Measurements from ENCODE around the gene MCF2L. TPM values are rescaled to one million over a fixed set of nuclear protein-coding genes. Genes with fewer than 3 reads are reported as not detected.

Gene MCF2L
- total RNA-seq, 1 experiment from 2014 or later, result 5.9 TPM

DNA sequence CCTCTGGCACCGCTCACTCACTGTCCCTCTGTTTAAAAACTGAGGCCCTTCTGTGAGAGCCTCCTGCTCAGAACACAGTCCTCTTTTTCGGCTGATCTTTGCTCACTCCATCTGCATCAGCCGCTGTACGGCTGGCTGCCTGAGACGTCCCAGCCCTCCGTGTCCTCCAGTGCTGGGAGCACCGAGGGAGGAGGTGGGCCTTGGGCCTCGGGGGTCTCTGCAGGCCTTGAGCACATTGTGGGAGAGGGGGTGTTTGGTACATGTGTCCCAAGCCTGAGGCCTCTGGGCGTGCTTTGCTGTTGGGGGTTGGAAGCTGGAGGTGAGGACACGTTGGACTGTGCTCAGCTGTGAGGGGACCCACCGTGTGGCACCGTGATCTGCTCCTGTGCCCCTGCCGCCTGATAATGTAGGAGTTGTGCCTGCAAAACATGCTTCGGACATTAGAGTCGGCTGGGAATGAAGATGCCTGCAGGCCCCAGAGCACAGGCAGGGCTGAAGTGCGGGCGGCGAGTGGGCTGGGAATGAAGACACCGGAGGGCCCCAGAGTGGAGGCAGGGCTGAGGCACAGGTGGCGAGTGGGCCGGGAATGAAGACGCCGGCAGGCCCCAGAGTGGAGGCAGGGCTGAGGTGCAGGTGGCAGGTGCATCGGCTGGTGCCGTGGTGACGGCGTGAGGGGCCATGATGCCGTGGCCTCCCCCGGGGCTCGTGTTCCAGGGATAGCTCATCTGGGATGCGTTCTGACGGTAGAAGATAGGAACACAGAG is 30.6 kb downstream of the MCF2L start:
- H3K27ac ChIP-seq (ENCODE audit: low read length), result no peak overlapping the region
- H3K9me3 ChIP-seq (ENCODE audit: low read length), result no peaks in the 10 kb centered on the region
- H3K4me1 ChIP-seq (ENCODE audit: insufficient read depth, low read length), result no peaks in the 10 kb centered on the region; the same call in 1 of the 2 replicates
- ATAC-seq (no peak), DNase-seq (no peak)
- H3K79me2 ChIP-seq (ENCODE audit: low read length), result no peaks in the 10 kb centered on the region
- no peak overlapping the region for H3K4me2 ChIP-seq (ENCODE audit: low read length)
- H4K20me1 ChIP-seq (ENCODE audit: low read length), result no peaks in the 10 kb centered on the region
- no TSS peak for BruUV-seq (replicated peaks)
- H2AFZ ChIP-seq (ENCODE audit: low read length), result no peak overlapping the region
- intact Hi-C loops (cut with micrococcal nuclease), result no loop called here
- POLR2A ChIA-PET (ENCODE audit: unreplicated experiment), result no interaction called here
- CTCF ChIA-PET, result no interaction called here
- H3F3A ChIP-seq (ENCODE audit: low read length, unreplicated experiment), result no peaks in the 10 kb centered on the region
- TF ChIP-seq EZH2 (IDR thresholded peaks at IDR 0.05; ENCODE audit: low read length, unreplicated experiment) (no peak), EZH2phosphoT487 (IDR thresholded peaks at IDR 0.05; ENCODE audit: borderline replicate concordance, low read length) (no peak)
- TF ChIP-seq, protein P1, sequence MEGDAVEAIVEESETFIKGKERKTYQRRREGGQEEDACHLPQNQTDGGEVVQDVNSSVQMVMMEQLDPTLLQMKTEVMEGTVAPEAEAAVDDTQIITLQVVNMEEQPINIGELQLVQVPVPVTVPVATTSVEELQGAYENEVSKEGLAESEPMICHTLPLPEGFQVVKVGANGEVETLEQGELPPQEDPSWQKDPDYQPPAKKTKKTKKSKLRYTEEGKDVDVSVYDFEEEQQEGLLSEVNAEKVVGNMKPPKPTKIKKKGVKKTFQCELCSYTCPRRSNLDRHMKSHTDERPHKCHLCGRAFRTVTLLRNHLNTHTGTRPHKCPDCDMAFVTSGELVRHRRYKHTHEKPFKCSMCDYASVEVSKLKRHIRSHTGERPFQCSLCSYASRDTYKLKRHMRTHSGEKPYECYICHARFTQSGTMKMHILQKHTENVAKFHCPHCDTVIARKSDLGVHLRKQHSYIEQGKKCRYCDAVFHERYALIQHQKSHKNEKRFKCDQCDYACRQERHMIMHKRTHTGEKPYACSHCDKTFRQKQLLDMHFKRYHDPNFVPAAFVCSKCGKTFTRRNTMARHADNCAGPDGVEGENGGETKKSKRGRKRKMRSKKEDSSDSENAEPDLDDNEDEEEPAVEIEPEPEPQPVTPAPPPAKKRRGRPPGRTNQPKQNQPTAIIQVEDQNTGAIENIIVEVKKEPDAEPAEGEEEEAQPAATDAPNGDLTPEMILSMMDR (conservative IDR thresholded peaks at IDR 0.05; ENCODE audit: low read depth, low read length), result no peak
- H3K27me3 ChIP-seq (ENCODE audit: low read length), result no peaks in the 10 kb centered on the region
- no peak overlapping the region for H3K4me3 ChIP-seq (ENCODE audit: low read length)
- H3K9ac ChIP-seq (ENCODE audit: low read length), result no peak overlapping the region
- no peaks in the 10 kb centered on the region for H3K36me3 ChIP-seq (ENCODE audit: low read depth, low read length)
- no peaks in the 10 kb centered on the region for H3K9me2 ChIP-seq (replicated peaks; ENCODE audit: low read length)

DNA sequence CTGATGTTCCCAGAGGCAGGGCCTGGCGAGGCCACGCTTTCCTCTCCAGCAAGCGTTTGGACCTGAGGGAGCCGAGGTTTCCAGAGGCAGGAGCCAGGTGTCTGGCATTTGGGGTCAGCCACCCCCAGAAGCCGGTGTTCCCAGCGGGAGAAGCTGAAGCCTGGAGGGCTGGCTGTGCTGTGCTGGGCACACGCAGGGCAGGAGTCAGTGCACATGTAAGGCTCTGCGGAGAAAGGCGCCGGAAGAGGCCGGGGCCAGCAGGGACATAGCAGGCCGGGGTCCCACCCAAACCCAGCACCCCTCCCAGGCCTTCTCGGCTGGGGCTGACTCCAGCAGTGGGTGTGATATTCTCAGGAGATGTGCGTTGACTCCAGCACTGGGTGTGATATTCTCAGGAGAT is 31.6 kb downstream of the MCF2L start:
- ChIA-PET POLR2A (ENCODE audit: unreplicated experiment) (no interaction called here), CTCF (no interaction called here)
- intact Hi-C loops (cut with micrococcal nuclease), result no loop called here
- DNase-seq (no peak), ATAC-seq (no peak)
- TF ChIP-seq EZH2 (IDR thresholded peaks at IDR 0.05; ENCODE audit: low read length, unreplicated experiment), result no peak
- no peaks in the 10 kb centered on the region for H3F3A ChIP-seq (ENCODE audit: low read length, unreplicated experiment)
- H3K79me2 ChIP-seq (ENCODE audit: low read length), result no peaks in the 10 kb centered on the region
- no peak overlapping the region for H3K4me3 ChIP-seq (ENCODE audit: low read length)
- no peaks in the 10 kb centered on the region; the same call in 1 of the 2 replicates for H3K4me1 ChIP-seq (ENCODE audit: insufficient read depth, low read length)
- H3K9me3 ChIP-seq (ENCODE audit: low read length), result no peaks in the 10 kb centered on the region
- no peak overlapping the region for H3K9ac ChIP-seq (ENCODE audit: low read length)
- no TSS peak for BruUV-seq (replicated peaks)
- H3K27ac ChIP-seq (ENCODE audit: low read length), result no peak overlapping the region
- H3K36me3 ChIP-seq (ENCODE audit: low read depth, low read length), result no peaks in the 10 kb centered on the region
- H3K9me2 ChIP-seq (replicated peaks; ENCODE audit: low read length), result no peaks in the 10 kb centered on the region
- H4K20me1 ChIP-seq (ENCODE audit: low read length), result no peaks in the 10 kb centered on the region
- H3K27me3 ChIP-seq (ENCODE audit: low read length), result no peaks in the 10 kb centered on the region
- H3K4me2 ChIP-seq (ENCODE audit: low read length), result no peak overlapping the region
- no peak overlapping the region for H2AFZ ChIP-seq (ENCODE audit: low read length)

DNA sequence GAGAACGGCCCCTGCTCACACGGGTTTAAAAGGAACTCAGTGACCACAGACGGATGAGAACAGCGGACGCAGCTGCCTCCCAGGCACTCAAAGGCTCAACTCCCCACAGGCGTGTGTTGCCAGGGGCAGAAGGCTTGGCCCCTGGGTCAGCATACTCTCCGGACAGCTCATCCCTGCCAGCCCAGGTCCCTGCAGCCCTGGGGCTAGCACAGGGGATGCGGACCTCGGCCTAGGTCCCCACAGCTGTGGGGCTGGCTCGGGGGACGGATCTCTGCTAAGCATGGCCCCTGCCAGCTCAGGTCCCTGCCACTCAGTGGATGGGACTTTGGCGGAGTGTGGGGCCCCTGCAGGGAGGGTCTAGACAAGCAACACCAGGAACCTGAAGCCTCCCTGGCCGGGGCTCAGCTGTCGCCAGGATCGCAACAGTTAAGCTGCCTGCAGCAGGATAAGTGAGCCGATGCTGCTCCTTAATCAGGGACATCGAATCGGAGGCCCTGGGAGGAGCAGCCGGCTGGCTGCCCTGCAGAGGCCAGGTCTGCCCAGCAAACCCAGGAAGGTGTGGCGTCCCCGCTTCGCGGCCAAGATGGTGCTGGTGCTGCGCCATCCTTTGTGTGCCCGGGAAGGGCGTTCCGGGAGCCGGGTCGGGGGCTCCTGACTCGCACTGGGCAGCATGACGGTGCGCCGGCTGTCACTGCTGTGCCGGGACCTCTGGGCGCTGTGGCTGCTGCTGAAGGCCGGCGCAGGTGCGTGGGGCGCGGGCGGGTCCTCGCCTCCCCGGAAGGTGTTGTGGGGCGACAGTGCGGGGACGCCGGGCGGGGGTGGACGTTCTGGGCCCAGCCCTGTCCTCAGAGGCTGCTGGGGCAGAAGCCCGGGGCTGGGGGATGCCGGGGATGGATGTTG is 32.5 kb downstream of the MCF2L start:
- Histone ChIP-seq H4K20me1 (ENCODE audit: low read length) (no peaks in the 10 kb centered on the region), H3K4me3 (ENCODE audit: low read length) (no peak overlapping the region), H3K27me3 (ENCODE audit: low read length) (no peaks in the 10 kb centered on the region), H3K9me2 (replicated peaks; ENCODE audit: low read length) (no peaks in the 10 kb centered on the region), H3K9ac (ENCODE audit: low read length) (no peak overlapping the region), H3K36me3 (ENCODE audit: low read depth, low read length) (no peaks in the 10 kb centered on the region), H3K79me2 (ENCODE audit: low read length) (no peaks in the 10 kb centered on the region), H3K27ac (ENCODE audit: low read length) (no peak overlapping the region), H2AFZ (ENCODE audit: low read length) (no peak overlapping the region), H3F3A (ENCODE audit: low read length, unreplicated experiment) (no peaks in the 10 kb centered on the region), H3K4me1 (ENCODE audit: insufficient read depth, low read length) (no peaks in the 10 kb centered on the region; the same call in 1 of the 2 replicates), H3K9me3 (ENCODE audit: low read length) (no peaks in the 10 kb centered on the region), H3K4me2 (ENCODE audit: low read length) (no peak overlapping the region; the same call in 1 of the 2 replicates)
- no TSS peak for BruUV-seq (replicated peaks)
- ChIA-PET CTCF (no interaction called here), POLR2A (ENCODE audit: unreplicated experiment) (no interaction called here)
- intact Hi-C loops (cut with micrococcal nuclease), result no loop called here
- TF ChIP-seq, protein P1 (conservative IDR thresholded peaks at IDR 0.05; ENCODE audit: low read depth, low read length), result no peak
- TF ChIP-seq EZH2 (IDR thresholded peaks at IDR 0.05; ENCODE audit: low read length, unreplicated experiment) (no peak), EZH2phosphoT487 (IDR thresholded peaks at IDR 0.05; ENCODE audit: borderline replicate concordance, low read length) (no peak)
- no peak; the same call in 1 of the 2 replicates for ATAC-seq
- peak; percentile 26 for DNase-seq
